ENCODE data around the gene ID3. TPM values are rescaled to one million over a fixed set of nuclear protein-coding genes. Genes with fewer than 3 reads are reported as not detected.
"Not testable (repeated sequence)": the region's sequence is repeated elsewhere in the genome, so short reads cannot be mapped to it uniquely, and the experiment has no call there.

ID3 gene
- total and polyA plus RNA-seq, 12 donors = 28.8 to 213 (median 109) TPM

DNA sequence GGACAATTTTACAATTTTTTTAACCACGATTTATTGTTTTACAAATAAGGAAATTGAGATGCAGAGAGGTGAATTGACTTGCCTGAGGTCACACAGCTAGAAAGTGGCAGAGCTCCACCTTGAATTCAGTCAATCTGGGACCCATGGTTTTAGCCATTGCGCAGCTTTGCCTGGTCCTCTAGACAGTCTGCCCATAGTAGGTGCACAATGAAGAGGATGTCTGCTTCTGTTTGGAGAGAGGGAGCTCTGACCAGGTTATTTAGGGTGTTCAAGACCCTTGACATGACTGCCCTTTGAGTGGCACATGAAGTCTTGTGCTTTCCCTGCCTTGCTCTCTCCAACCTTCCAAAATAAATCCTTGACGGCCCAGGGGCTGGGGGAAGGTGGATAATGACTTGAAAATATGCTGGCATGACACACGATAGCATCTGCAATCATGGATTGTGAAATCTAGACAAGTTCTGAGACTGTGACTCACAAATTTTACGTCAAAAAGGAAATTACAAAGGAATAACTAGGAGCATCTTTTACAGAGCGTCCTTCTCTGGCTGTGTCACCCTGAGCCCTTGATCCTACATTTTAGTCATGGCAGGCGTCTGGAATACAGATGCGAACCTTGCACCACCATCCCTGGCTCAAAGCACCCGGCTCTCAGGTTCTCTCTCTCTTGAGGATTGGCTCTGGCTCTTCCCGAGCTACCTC, 26.2 kb upstream of the ID3 start:
- H3K9me3 ChIP-seq (replicated peaks in 1 of 3) = no peaks in the 10 kb centered on the region
- no peaks in the 10 kb centered on the region for H3K4me1 ChIP-seq (replicated peaks in 1 of 2)
- H3K4me3 ChIP-seq = no peak overlapping the region
- H3K36me3 ChIP-seq (replicated peaks in 1 of 2) = no peaks in the 10 kb centered on the region
- intact Hi-C loops (cut with DNase I) = no loop called here
- WGBS, 4 donors = 36 to 53% (median 46%) methylated on average over 10 of the region's 10 CpGs
- peak in 5 of 7 donors; percentile 49 to 62 (median 59) for DNase-seq
- TF ChIP-seq POLR2A (IDR thresholded peaks at IDR 0.05) = no peak
- TF ChIP-seq, protein P1, sequence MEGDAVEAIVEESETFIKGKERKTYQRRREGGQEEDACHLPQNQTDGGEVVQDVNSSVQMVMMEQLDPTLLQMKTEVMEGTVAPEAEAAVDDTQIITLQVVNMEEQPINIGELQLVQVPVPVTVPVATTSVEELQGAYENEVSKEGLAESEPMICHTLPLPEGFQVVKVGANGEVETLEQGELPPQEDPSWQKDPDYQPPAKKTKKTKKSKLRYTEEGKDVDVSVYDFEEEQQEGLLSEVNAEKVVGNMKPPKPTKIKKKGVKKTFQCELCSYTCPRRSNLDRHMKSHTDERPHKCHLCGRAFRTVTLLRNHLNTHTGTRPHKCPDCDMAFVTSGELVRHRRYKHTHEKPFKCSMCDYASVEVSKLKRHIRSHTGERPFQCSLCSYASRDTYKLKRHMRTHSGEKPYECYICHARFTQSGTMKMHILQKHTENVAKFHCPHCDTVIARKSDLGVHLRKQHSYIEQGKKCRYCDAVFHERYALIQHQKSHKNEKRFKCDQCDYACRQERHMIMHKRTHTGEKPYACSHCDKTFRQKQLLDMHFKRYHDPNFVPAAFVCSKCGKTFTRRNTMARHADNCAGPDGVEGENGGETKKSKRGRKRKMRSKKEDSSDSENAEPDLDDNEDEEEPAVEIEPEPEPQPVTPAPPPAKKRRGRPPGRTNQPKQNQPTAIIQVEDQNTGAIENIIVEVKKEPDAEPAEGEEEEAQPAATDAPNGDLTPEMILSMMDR (IDR thresholded peaks at IDR 0.05) = no peak
- no peaks in the 10 kb centered on the region for H3K27me3 ChIP-seq
- H3K27ac ChIP-seq = peak overlapping the region in 2 of 5 donors; percentile 37 to 76

DNA sequence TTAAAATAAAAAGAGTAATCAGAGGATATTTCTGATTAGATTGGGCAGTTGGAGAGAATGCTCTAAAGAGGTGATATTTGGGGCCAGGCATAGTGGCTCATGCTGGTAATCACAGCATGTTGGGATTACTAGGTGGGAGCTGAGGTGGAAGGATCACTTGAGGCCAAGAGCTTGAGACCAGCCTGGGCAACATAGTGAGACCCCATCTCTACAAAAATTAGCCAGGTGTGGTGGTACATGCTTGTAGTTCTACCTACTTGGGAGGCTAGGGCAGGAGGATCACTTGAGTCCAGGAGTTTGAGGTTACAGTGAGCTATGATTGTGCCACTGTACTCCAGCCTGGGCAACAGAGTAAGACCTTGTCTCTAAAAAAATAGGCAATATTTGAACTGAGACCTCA, 24.4 kb upstream of the ID3 start:
- H3K27ac ChIP-seq; H3K4me1 ChIP-seq (replicated peaks in 1 of 2); H3K27me3 ChIP-seq; H3K4me3 ChIP-seq; DNase-seq; H3K9me3 ChIP-seq (replicated peaks in 1 of 3); H3K36me3 ChIP-seq (replicated peaks in 1 of 2); intact Hi-C loops (cut with DNase I): not testable (repeated sequence)

DNA sequence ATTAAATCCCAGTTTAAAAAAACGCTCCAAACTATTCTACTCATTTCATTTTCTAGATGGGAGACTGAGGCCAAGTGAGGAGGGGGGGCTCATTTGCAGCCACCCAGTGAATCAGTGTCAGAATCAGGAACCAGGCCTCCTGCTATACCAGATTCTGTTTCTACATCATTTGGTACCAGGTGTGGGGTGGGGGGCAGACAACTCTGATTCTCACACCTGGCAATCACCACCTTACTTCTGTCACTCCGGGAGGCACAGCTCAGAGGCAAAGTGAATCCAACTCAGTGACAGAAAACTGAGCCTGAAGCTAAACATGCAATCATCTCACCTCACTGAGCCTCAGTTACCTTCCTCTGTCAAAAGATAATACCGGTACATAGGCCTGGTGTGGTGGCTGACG, 23.5 kb upstream of the ID3 start:
- Histone ChIP-seq H3K27ac (peak overlapping the region in 1 of 5 donors; percentile 38), H3K4me1 (replicated peaks in 1 of 2) (peaks cover 2 to 8% of the 10 kb centered on the region in 2 donors), H3K36me3 (replicated peaks in 1 of 2) (no peaks in the 10 kb centered on the region), H3K4me3 (no peak overlapping the region), H3K27me3 (no peaks in the 10 kb centered on the region), H3K9me3 (replicated peaks in 1 of 3) (no peaks in the 10 kb centered on the region)
- TF ChIP-seq POLR2A (IDR thresholded peaks at IDR 0.05) = no peak
- TF ChIP-seq, protein P1 (IDR thresholded peaks at IDR 0.05) = no peak
- 89 to 94% (median 91%) methylated on average over 4 of the region's 4 CpGs for WGBS, 4 donors
- intact Hi-C loops (cut with DNase I) = no loop called here
- no peak for DNase-seq

DNA sequence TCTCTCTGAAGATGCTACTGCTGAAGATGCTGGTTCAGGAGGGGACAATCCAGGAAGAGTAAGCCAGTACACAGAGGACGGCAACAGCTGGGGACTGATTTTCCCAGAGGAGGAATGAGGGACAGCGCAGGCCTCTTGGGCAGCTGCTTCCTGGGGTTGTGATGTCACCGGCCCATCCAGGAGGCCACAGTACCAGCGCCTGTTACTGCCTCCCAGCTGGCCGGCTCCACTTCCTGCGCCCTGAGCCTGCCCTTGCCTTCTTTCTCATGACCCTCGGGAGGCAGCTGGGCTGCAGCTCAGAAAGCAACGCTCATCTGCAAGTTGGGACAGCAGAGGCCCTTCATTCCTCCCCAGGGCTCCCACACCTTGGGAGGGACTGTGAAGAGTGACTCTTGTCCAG, 21.9 kb upstream of the ID3 start:
- TF ChIP-seq, protein P1 (IDR thresholded peaks at IDR 0.05) = peak in 1 of 6 experiments; percentile 11
- no peak for TF ChIP-seq POLR2A (IDR thresholded peaks at IDR 0.05)
- H3K4me3 ChIP-seq = no peak overlapping the region
- 51 to 74% (median 70%) methylated on average over 5 to 8 of the region's 8 CpGs for WGBS, 4 donors
- peaks cover 11 to 23% of the 10 kb centered on the region in 2 donors for H3K4me1 ChIP-seq (replicated peaks in 1 of 2)
- no peaks in the 10 kb centered on the region for H3K36me3 ChIP-seq (replicated peaks in 1 of 2)
- intact Hi-C loops (cut with DNase I) = no loop called here
- H3K27ac ChIP-seq = peak overlapping the region in 2 of 5 donors; percentile 36 to 65
- H3K27me3 ChIP-seq = no peaks in the 10 kb centered on the region
- DNase-seq = peak in 5 of 7 donors; percentile 33 to 80 (median 61)
- H3K9me3 ChIP-seq (replicated peaks in 1 of 3) = no peaks in the 10 kb centered on the region

DNA sequence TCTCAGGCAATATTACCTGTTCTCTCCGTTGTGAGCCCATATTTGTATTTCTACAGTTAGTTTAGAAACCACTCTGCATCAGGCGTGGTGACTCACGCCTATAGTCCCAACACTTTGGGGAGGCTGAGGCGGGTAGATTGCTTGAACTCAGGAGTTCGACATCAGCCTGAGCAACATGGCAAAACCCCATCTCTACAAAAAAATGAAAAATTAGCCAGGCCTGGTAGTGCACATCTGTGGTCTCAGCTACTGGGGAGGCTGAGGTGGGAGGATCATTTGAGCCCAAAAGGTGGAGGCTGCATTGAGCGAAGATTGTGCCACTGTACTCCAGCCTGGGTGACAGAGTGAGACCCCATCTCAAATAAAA, 19.7 kb upstream of the ID3 start:
- Histone ChIP-seq H3K27ac (peak overlapping the region in 1 of 5 donors; percentile 94), H3K27me3 (no peaks in the 10 kb centered on the region), H3K36me3 (replicated peaks in 1 of 2) (no peaks in the 10 kb centered on the region), H3K4me1 (replicated peaks in 1 of 2) (peaks cover 11 to 23% of the 10 kb centered on the region in 2 donors), H3K9me3 (replicated peaks in 1 of 3) (no peaks in the 10 kb centered on the region), H3K4me3 (no peak overlapping the region)
- WGBS, 4 donors = 87 to 92% (median 89%) methylated on average over 6 of the region's 6 CpGs
- DNase-seq = no peak
- intact Hi-C loops (cut with DNase I) = no loop called here
- TF ChIP-seq POLR2A (IDR thresholded peaks at IDR 0.05) = no peak
- TF ChIP-seq, protein P1 (IDR thresholded peaks at IDR 0.05) = no peak
